Measurements from ENCODE around the gene SLC25A40.

The SLC25A40 gene

GRCh38 chr7:87784424-87784823 lies 91.7 kb downstream of the SLC25A40 start:
- Histone ChIP-seq H3K4me1 (ENCODE audit: low read depth, poor library complexity, severe bottlenecking) (peaks cover 6% of the 10 kb centered on the region), H3K27me3 (ENCODE audit: insufficient read depth, low read depth) (no peaks in the 10 kb centered on the region), H3K4me3 (IDR thresholded peaks at IDR 0.05; ENCODE audit: insufficient read depth, low read depth, low read length) (no peak overlapping the region), H2AFZ (ENCODE audit: low read depth) (peak overlapping the region; percentile 5; the same call in 1 of the 2 replicates), H3K27ac (no peak overlapping the region), H3K79me2 (ENCODE audit: insufficient read depth, low read depth) (no peaks in the 10 kb centered on the region), H3K36me3 (ENCODE audit: insufficient read depth) (no peaks in the 10 kb centered on the region), H3K9ac (no peak overlapping the region), H4K20me1 (ENCODE audit: insufficient read depth) (no peaks in the 10 kb centered on the region), H3K4me2 (no peak overlapping the region)
- TF ChIP-seq, protein P1, sequence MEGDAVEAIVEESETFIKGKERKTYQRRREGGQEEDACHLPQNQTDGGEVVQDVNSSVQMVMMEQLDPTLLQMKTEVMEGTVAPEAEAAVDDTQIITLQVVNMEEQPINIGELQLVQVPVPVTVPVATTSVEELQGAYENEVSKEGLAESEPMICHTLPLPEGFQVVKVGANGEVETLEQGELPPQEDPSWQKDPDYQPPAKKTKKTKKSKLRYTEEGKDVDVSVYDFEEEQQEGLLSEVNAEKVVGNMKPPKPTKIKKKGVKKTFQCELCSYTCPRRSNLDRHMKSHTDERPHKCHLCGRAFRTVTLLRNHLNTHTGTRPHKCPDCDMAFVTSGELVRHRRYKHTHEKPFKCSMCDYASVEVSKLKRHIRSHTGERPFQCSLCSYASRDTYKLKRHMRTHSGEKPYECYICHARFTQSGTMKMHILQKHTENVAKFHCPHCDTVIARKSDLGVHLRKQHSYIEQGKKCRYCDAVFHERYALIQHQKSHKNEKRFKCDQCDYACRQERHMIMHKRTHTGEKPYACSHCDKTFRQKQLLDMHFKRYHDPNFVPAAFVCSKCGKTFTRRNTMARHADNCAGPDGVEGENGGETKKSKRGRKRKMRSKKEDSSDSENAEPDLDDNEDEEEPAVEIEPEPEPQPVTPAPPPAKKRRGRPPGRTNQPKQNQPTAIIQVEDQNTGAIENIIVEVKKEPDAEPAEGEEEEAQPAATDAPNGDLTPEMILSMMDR (conservative IDR thresholded peaks at IDR 0.05; ENCODE audit: low read depth, low read length), result 0 out of 2 replicates have a peak, but pooled peaks have one; percentile 14
